GM12801 (cell line): ENCODE measurements around the gene SLN.

ENCODE experiments used
- CTCF ChIP-seq: IDR thresholded peaks from one replicate; pipeline ENCODE4 v1.5.1; 2011; ENCODE audit warnings: control low read depth; ENCODE audit not compliant: insufficient read length; ENCODE audit errors: extremely low read depth

SLN gene

GRCh38 chr11:107669191-107669740 is 42.6 kb downstream of the SLN start:
- no peak for TF ChIP-seq CTCF

GRCh38 chr11:107666911-107667613 is 44.8 kb downstream of the SLN start:
- TF ChIP-seq CTCF, result no peak

- TF ChIP-seq CTCF, result no peak
These were observed 46.8 kb downstream of the SLN start for GRCh38 chr11:107665018-107665417.

- no peak for TF ChIP-seq CTCF
These were observed 50.2 kb downstream of the SLN start for GRCh38 chr11:107661656-107662055.

- TF ChIP-seq CTCF, result no peak
These were observed 51.8 kb downstream of the SLN start for GRCh38 chr11:107660066-107660465.

- TF ChIP-seq CTCF, result no peak
These were observed 52.5 kb downstream of the SLN start for GRCh38 chr11:107659310-107659709.
